Measurements from ENCODE around the gene DESI1.

Gene DESI1

DNA sequence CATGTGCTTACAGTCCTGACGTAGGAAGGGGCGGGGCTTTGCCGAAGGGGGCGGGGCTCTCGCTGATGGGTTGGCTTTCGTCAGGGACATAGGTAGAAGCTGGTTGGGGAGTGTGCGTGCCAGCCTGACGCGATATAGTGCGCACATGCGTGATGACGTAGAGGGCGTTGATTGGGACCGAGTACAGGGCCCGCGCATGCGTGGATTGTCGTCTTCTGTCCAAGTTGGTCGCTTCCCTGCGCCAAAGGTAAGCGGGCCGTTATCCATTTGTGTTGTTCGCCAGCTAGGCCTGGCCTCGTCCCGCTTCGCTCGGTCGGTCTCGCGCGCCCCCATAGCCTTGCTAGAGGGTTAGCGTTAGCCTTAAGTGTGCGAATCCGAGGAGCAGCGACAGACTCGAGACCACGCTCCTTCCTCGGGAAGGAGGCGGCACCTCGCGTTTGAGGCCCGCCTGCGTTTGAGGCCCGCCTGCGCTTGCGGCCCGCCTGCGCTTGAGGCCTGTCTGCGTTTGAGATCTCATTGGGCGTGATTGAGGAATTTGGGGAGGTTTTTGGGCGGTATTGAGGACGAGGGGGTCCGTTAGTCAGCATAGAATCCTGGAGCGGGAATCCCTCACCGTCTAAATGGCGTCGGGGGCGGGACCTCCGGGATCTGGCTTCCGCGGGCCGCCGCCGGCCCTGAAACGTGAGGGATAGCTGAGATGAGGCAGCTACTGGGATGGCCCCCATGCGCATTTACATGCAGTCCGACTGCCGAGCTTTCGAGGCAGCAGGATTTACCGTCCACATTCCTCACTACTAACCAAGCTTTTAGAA, 462 bp upstream of the DESI1 start, which contains the start of gene XRCC6 (continued):
- TF ChIP-seq, protein P1, sequence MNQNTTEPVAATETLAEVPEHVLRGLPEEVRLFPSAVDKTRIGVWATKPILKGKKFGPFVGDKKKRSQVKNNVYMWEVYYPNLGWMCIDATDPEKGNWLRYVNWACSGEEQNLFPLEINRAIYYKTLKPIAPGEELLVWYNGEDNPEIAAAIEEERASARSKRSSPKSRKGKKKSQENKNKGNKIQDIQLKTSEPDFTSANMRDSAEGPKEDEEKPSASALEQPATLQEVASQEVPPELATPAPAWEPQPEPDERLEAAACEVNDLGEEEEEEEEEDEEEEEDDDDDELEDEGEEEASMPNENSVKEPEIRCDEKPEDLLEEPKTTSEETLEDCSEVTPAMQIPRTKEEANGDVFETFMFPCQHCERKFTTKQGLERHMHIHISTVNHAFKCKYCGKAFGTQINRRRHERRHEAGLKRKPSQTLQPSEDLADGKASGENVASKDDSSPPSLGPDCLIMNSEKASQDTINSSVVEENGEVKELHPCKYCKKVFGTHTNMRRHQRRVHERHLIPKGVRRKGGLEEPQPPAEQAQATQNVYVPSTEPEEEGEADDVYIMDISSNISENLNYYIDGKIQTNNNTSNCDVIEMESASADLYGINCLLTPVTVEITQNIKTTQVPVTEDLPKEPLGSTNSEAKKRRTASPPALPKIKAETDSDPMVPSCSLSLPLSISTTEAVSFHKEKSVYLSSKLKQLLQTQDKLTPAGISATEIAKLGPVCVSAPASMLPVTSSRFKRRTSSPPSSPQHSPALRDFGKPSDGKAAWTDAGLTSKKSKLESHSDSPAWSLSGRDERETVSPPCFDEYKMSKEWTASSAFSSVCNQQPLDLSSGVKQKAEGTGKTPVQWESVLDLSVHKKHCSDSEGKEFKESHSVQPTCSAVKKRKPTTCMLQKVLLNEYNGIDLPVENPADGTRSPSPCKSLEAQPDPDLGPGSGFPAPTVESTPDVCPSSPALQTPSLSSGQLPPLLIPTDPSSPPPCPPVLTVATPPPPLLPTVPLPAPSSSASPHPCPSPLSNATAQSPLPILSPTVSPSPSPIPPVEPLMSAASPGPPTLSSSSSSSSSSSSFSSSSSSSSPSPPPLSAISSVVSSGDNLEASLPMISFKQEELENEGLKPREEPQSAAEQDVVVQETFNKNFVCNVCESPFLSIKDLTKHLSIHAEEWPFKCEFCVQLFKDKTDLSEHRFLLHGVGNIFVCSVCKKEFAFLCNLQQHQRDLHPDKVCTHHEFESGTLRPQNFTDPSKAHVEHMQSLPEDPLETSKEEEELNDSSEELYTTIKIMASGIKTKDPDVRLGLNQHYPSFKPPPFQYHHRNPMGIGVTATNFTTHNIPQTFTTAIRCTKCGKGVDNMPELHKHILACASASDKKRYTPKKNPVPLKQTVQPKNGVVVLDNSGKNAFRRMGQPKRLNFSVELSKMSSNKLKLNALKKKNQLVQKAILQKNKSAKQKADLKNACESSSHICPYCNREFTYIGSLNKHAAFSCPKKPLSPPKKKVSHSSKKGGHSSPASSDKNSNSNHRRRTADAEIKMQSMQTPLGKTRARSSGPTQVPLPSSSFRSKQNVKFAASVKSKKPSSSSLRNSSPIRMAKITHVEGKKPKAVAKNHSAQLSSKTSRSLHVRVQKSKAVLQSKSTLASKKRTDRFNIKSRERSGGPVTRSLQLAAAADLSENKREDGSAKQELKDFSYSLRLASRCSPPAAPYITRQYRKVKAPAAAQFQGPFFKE (tag by site-specific recombination; IDR thresholded peaks at IDR 0.05; ENCODE audit: borderline replicate concordance), result no peak
- TF ChIP-seq, protein P2, sequence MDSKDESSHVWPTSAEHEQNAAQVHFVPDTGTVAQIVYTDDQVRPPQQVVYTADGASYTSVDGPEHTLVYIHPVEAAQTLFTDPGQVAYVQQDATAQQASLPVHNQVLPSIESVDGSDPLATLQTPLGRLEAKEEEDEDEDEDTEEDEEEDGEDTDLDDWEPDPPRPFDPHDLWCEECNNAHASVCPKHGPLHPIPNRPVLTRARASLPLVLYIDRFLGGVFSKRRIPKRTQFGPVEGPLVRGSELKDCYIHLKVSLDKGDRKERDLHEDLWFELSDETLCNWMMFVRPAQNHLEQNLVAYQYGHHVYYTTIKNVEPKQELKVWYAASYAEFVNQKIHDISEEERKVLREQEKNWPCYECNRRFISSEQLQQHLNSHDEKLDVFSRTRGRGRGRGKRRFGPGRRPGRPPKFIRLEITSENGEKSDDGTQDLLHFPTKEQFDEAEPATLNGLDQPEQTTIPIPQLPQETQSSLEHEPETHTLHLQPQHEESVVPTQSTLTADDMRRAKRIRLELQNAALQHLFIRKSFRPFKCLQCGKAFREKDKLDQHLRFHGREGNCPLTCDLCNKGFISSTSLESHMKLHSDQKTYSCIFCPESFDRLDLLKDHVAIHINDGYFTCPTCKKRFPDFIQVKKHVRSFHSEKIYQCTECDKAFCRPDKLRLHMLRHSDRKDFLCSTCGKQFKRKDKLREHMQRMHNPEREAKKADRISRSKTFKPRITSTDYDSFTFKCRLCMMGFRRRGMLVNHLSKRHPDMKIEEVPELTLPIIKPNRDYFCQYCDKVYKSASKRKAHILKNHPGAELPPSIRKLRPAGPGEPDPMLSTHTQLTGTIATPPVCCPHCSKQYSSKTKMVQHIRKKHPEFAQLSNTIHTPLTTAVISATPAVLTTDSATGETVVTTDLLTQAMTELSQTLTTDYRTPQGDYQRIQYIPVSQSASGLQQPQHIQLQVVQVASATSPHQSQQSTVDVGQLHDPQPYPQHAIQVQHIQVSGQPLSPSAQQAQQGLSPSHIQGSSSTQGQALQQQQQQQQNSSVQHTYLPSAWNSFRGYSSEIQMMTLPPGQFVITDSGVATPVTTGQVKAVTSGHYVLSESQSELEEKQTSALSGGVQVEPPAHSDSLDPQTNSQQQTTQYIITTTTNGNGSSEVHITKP (tag by site-specific recombination; IDR thresholded peaks at IDR 0.05), result no peak; the same call in none of the 2 replicates
- TF ChIP-seq ZNF433 (tag by site-specific recombination; IDR thresholded peaks at IDR 0.05; ENCODE audit: low read depth) (no peak), SP2 (tag by site-specific recombination; IDR thresholded peaks at IDR 0.05) (peak; percentile 96), ZNF510 (tag by site-specific recombination; IDR thresholded peaks at IDR 0.05; ENCODE audit: insufficient replicate concordance) (no peak), ZNF404 (tag by site-specific recombination; IDR thresholded peaks at IDR 0.05) (no peak), ZNF157 (tag by site-specific recombination; IDR thresholded peaks at IDR 0.05) (no peak), ZNF19 (tag by site-specific recombination; IDR thresholded peaks at IDR 0.05; ENCODE audit: low read depth) (no peak), ZNF76 (tag by site-specific recombination; IDR thresholded peaks at IDR 0.05; ENCODE audit: borderline replicate concordance, low read depth) (peak; percentile 65; the same call in 1 of the 2 replicates), ZNF341 (tag by site-specific recombination; IDR thresholded peaks at IDR 0.05; ENCODE audit: low read depth) (peak; percentile 30; the same call in 1 of the 2 replicates), ZNF350 (tag by site-specific recombination; IDR thresholded peaks at IDR 0.05) (no peak), GLI4 (tag by site-specific recombination; IDR thresholded peaks at IDR 0.05) (peak; percentile 66; the same call in 1 of the 2 replicates), HOXA7 (CRISPR knock-in tag; IDR thresholded peaks at IDR 0.05; ENCODE audit: borderline replicate concordance) (no peak), ZSCAN16 (tag by site-specific recombination; IDR thresholded peaks at IDR 0.05) (no peak), ZNF626 (tag by site-specific recombination; IDR thresholded peaks at IDR 0.05) (no peak), ZNF223 (tag by site-specific recombination; IDR thresholded peaks at IDR 0.05) (no peak)
- TF ChIP-seq, protein P3, sequence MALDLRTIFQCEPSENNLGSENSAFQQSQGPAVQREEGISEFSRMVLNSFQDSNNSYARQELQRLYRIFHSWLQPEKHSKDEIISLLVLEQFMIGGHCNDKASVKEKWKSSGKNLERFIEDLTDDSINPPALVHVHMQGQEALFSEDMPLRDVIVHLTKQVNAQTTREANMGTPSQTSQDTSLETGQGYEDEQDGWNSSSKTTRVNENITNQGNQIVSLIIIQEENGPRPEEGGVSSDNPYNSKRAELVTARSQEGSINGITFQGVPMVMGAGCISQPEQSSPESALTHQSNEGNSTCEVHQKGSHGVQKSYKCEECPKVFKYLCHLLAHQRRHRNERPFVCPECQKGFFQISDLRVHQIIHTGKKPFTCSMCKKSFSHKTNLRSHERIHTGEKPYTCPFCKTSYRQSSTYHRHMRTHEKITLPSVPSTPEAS (tag by site-specific recombination; IDR thresholded peaks at IDR 0.05), result peak; percentile 19; the same call in 1 of the 2 replicates
- TF ChIP-seq, protein P4, sequence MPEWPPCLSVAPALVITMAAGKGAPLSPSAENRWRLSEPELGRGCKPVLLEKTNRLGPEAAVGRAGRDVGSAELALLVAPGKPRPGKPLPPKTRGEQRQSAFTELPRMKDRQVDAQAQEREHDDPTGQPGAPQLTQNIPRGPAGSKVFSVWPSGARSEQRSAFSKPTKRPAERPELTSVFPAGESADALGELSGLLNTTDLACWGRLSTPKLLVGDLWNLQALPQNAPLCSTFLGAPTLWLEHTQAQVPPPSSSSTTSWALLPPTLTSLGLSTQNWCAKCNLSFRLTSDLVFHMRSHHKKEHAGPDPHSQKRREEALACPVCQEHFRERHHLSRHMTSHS (tag by site-specific recombination; IDR thresholded peaks at IDR 0.05), result no peak
- TF ChIP-seq, protein P5, sequence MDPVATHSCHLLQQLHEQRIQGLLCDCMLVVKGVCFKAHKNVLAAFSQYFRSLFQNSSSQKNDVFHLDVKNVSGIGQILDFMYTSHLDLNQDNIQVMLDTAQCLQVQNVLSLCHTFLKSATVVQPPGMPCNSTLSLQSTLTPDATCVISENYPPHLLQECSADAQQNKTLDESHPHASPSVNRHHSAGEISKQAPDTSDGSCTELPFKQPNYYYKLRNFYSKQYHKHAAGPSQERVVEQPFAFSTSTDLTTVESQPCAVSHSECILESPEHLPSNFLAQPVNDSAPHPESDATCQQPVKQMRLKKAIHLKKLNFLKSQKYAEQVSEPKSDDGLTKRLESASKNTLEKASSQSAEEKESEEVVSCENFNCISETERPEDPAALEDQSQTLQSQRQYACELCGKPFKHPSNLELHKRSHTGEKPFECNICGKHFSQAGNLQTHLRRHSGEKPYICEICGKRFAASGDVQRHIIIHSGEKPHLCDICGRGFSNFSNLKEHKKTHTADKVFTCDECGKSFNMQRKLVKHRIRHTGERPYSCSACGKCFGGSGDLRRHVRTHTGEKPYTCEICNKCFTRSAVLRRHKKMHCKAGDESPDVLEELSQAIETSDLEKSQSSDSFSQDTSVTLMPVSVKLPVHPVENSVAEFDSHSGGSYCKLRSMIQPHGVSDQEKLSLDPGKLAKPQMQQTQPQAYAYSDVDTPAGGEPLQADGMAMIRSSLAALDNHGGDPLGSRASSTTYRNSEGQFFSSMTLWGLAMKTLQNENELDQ (tag by site-specific recombination; IDR thresholded peaks at IDR 0.05; ENCODE audit: low read depth), result no peak
- TF ChIP-seq, protein P6, sequence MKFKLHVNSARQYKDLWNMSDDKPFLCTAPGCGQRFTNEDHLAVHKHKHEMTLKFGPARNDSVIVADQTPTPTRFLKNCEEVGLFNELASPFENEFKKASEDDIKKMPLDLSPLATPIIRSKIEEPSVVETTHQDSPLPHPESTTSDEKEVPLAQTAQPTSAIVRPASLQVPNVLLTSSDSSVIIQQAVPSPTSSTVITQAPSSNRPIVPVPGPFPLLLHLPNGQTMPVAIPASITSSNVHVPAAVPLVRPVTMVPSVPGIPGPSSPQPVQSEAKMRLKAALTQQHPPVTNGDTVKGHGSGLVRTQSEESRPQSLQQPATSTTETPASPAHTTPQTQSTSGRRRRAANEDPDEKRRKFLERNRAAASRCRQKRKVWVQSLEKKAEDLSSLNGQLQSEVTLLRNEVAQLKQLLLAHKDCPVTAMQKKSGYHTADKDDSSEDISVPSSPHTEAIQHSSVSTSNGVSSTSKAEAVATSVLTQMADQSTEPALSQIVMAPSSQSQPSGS (tag by site-specific recombination; IDR thresholded peaks at IDR 0.05; ENCODE audit: low read depth), result peak; percentile 94
- TF ChIP-seq, protein P7, sequence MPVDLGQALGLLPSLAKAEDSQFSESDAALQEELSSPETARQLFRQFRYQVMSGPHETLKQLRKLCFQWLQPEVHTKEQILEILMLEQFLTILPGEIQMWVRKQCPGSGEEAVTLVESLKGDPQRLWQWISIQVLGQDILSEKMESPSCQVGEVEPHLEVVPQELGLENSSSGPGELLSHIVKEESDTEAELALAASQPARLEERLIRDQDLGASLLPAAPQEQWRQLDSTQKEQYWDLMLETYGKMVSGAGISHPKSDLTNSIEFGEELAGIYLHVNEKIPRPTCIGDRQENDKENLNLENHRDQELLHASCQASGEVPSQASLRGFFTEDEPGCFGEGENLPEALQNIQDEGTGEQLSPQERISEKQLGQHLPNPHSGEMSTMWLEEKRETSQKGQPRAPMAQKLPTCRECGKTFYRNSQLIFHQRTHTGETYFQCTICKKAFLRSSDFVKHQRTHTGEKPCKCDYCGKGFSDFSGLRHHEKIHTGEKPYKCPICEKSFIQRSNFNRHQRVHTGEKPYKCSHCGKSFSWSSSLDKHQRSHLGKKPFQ (tag by site-specific recombination; IDR thresholded peaks at IDR 0.05), result no peak
